Activated naive CD4-positive, alpha-beta T cell treated with anti-CD3 and anti-CD28 coated beads, Interleukin-2, amount 50 U/mL, for 24 hours (primary cell): ENCODE measurements around the gene GABRB1.

Experiments used
- H3K27ac Mint-ChIP-seq: one replicate; pipeline ENCODE4 v1.8.0; 2021; ENCODE audit warnings: mild to moderate bottlenecking, mixed read lengths
- H3K27me3 Mint-ChIP-seq: one replicate; pipeline ENCODE4 v1.8.0; 2021; ENCODE audit warnings: mixed read lengths
- H3K36me3 Mint-ChIP-seq: one replicate; pipeline ENCODE4 v1.8.0; 2021; ENCODE audit warnings: mixed read lengths
- H3K4me1 Mint-ChIP-seq: one replicate; pipeline ENCODE4 v1.8.0; 2021; ENCODE audit warnings: mixed read lengths
- H3K4me3 Mint-ChIP-seq: one replicate; pipeline ENCODE4 v1.8.0; 2021; ENCODE audit warnings: mild to moderate bottlenecking, mixed read lengths
- H3K9me3 Mint-ChIP-seq: one replicate; pipeline ENCODE4 v1.8.0; 2021; ENCODE audit warnings: mixed read lengths

Gene GABRB1

GRCh38 chr4:47128991-47129390 lies 97.6 kb downstream of the GABRB1 start:
- no peaks in the 10 kb centered on the region for H3K9me3 Mint-ChIP-seq
- H3K27me3 Mint-ChIP-seq, result peaks cover 2% of the 10 kb centered on the region
- H3K36me3 Mint-ChIP-seq, result no peaks in the 10 kb centered on the region
- H3K4me1 Mint-ChIP-seq, result no peaks in the 10 kb centered on the region
- no peak overlapping the region for H3K27ac Mint-ChIP-seq
- H3K4me3 Mint-ChIP-seq, result no peak overlapping the region

- peaks cover 5% of the 10 kb centered on the region for H3K27me3 Mint-ChIP-seq
- H3K9me3 Mint-ChIP-seq, result no peaks in the 10 kb centered on the region
- no peaks in the 10 kb centered on the region for H3K36me3 Mint-ChIP-seq
- no peak overlapping the region for H3K4me3 Mint-ChIP-seq
- no peak overlapping the region for H3K27ac Mint-ChIP-seq
- no peaks in the 10 kb centered on the region for H3K4me1 Mint-ChIP-seq
Observed at GRCh38 chr4:47135210-47135609, 103.8 kb downstream of the GABRB1 start.

DNA sequence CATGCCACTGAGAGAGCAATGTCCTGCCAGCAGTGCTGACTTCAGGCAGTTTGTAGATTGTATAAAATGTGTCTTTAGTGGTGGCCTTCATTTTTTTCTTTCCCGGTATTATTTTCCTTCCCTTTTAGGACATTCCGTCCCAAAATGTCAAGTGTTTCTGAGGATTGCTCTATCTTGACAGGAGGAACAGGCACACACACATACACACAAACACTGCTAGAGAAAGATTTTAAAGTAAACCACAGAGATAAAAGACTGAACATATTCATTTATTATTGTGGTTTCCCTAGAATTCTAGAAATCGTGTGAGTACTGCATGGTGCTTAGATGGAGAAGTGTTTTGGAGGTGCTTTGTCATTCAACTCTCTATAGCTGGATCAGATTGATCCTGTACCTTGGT lies 111.9 kb downstream of the GABRB1 start:
- no peaks in the 10 kb centered on the region for H3K4me1 Mint-ChIP-seq
- H3K36me3 Mint-ChIP-seq, result no peaks in the 10 kb centered on the region
- H3K27ac Mint-ChIP-seq, result no peak overlapping the region
- no peaks in the 10 kb centered on the region for H3K9me3 Mint-ChIP-seq
- peaks cover 15% of the 10 kb centered on the region for H3K27me3 Mint-ChIP-seq
- no peak overlapping the region for H3K4me3 Mint-ChIP-seq

GRCh38 chr4:47145630-47146029 lies 114.3 kb downstream of the GABRB1 start:
- Mint-ChIP-seq H3K36me3 (no peaks in the 10 kb centered on the region), H3K9me3 (no peaks in the 10 kb centered on the region), H3K27ac (no peak overlapping the region), H3K4me1 (no peaks in the 10 kb centered on the region), H3K27me3 (peaks cover 13% of the 10 kb centered on the region), H3K4me3 (no peak overlapping the region)

DNA sequence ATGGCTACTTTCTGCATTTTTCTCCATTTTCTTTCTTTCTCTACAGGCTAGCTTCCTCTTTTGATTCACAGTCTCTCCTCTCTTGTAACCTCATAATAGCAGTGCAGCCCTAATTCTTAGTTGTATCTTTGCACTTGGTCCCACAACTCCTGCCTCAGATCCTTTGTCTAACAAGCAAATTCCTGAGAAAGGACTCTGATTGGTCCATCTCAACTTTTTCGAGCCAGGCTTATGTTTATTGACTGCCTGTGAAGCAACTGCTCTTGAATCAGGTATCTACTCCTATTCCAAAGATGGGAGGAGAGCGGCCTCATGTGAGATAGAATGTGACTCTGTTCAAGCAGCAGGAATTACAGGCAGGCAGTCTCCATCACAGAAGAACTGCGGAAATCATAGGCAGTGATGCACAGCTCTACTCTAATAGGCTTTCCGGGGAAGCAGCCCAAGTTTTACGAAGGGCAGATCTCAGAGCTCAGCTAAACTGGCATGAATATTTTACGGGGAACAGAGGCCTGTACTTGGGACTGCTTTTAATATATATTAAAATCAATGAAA lies 123.5 kb downstream of the GABRB1 start:
- H3K4me3 Mint-ChIP-seq, result no peak overlapping the region
- no peaks in the 10 kb centered on the region for H3K9me3 Mint-ChIP-seq
- H3K4me1 Mint-ChIP-seq, result no peaks in the 10 kb centered on the region
- H3K27me3 Mint-ChIP-seq, result peaks cover 2% of the 10 kb centered on the region
- H3K27ac Mint-ChIP-seq, result no peak overlapping the region
- H3K36me3 Mint-ChIP-seq, result no peaks in the 10 kb centered on the region

- H3K4me1 Mint-ChIP-seq, result no peaks in the 10 kb centered on the region
- no peaks in the 10 kb centered on the region for H3K9me3 Mint-ChIP-seq
- peaks cover 2% of the 10 kb centered on the region for H3K27me3 Mint-ChIP-seq
- H3K27ac Mint-ChIP-seq, result no peak overlapping the region
- no peak overlapping the region for H3K4me3 Mint-ChIP-seq
- H3K36me3 Mint-ChIP-seq, result no peaks in the 10 kb centered on the region
Observed at GRCh38 chr4:47155919-47156318, 124.6 kb downstream of the GABRB1 start.

DNA sequence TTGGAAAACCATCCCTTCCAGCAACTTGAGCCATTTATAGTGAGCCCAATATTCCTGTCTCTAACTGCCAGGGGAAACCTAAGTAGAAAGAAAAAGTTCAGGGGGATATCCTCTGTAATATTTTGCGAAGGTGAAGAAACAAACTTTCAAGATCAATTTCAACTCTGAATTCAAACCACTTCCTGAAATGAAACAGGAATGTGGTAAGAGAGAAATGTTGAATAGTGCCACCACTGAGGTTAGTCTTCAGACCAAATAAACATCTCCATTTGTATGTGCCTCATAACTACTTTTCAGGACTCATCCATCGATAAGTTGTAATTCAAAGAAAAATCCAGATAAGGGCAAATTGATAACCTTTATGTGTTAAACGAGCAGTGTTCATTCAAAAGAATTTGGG lies 128.7 kb downstream of the GABRB1 start:
- peaks cover 3% of the 10 kb centered on the region for H3K27me3 Mint-ChIP-seq

GRCh38 chr4:47167081-47168035 lies 136.0 kb downstream of the GABRB1 start:
- peaks cover 15% of the 10 kb centered on the region for H3K9me3 Mint-ChIP-seq
- H3K4me3 Mint-ChIP-seq, result no peak overlapping the region
- no peaks in the 10 kb centered on the region for H3K4me1 Mint-ChIP-seq
- H3K36me3 Mint-ChIP-seq, result no peaks in the 10 kb centered on the region
- H3K27me3 Mint-ChIP-seq, result no peaks in the 10 kb centered on the region
- no peak overlapping the region for H3K27ac Mint-ChIP-seq

More for the DNA sequence above, 128.7 kb downstream of the GABRB1 start:
- Mint-ChIP-seq H3K27ac (no peak overlapping the region), H3K36me3 (no peaks in the 10 kb centered on the region), H3K9me3 (peaks cover 1% of the 10 kb centered on the region), H3K4me3 (no peak overlapping the region), H3K4me1 (no peaks in the 10 kb centered on the region)

- peaks cover 3% of the 10 kb centered on the region for H3K27me3 Mint-ChIP-seq
Observed at GRCh38 chr4:47184083-47184482, 152.7 kb downstream of the GABRB1 start.

GRCh38 chr4:47185761-47186160 lies 154.4 kb downstream of the GABRB1 start:
- Mint-ChIP-seq H3K36me3 (no peaks in the 10 kb centered on the region), H3K27ac (no peak overlapping the region), H3K27me3 (peaks cover 2% of the 10 kb centered on the region), H3K4me1 (no peaks in the 10 kb centered on the region), H3K4me3 (no peak overlapping the region), H3K9me3 (no peaks in the 10 kb centered on the region)

More at GRCh38 chr4:47184083-47184482, 152.7 kb downstream of the GABRB1 start:
- Mint-ChIP-seq H3K4me1 (no peaks in the 10 kb centered on the region), H3K9me3 (no peaks in the 10 kb centered on the region), H3K36me3 (no peaks in the 10 kb centered on the region), H3K4me3 (no peak overlapping the region), H3K27ac (no peak overlapping the region)

DNA sequence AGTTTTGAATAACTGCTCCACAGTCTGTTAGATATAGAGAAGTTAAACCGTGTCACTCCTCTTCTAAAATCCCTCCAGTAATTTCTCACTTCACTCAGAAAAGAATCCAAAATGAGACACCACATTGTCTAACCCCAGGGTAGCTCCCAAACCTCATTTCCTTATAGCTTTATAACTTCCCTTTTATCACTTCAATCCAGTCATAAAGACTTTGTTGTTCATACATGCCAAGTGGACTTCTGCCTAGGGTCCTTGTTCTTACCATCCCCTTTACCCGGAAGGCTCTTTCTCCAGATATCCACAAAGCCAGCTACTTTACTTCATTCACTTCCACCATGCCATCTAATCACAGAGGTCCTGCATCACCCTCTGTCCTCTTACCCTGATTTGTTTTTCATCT lies 156.2 kb downstream of the GABRB1 start:
- Mint-ChIP-seq H3K27ac (no peak overlapping the region), H3K4me1 (no peaks in the 10 kb centered on the region), H3K27me3 (peaks cover 2% of the 10 kb centered on the region), H3K36me3 (no peaks in the 10 kb centered on the region), H3K9me3 (no peaks in the 10 kb centered on the region), H3K4me3 (no peak overlapping the region)

GRCh38 chr4:47193179-47193578 lies 161.8 kb downstream of the GABRB1 start:
- Mint-ChIP-seq H3K4me3 (no peak overlapping the region), H3K27me3 (no peaks in the 10 kb centered on the region), H3K4me1 (no peaks in the 10 kb centered on the region), H3K36me3 (no peaks in the 10 kb centered on the region), H3K27ac (no peak overlapping the region), H3K9me3 (no peaks in the 10 kb centered on the region)

GRCh38 chr4:47194036-47194737 lies 162.8 kb downstream of the GABRB1 start:
- no peaks in the 10 kb centered on the region for H3K9me3 Mint-ChIP-seq
- H3K4me3 Mint-ChIP-seq, result no peak overlapping the region
- no peaks in the 10 kb centered on the region for H3K36me3 Mint-ChIP-seq
- no peaks in the 10 kb centered on the region for H3K4me1 Mint-ChIP-seq
- H3K27ac Mint-ChIP-seq, result no peak overlapping the region
- no peaks in the 10 kb centered on the region for H3K27me3 Mint-ChIP-seq

DNA sequence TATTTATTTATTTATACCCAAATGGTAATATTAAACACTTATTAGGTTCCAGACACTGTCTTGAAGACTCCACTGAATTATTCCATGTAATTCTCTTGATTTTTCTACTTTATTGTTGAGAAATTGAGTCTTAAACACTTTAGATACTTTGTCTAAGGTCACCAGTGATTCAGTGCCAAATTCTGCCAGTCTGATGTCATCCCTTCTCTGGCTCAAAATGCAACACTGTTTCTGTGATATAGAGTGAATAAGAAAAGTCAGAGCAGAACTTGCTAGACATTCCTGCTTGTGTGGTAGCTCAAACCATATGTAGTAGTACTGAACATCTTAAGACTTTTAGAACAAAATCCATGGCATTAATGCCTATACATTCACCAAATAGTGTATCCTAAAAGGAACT lies 164.3 kb downstream of the GABRB1 start:
- Mint-ChIP-seq H3K4me3 (no peak overlapping the region), H3K27me3 (no peaks in the 10 kb centered on the region), H3K36me3 (no peaks in the 10 kb centered on the region), H3K27ac (no peak overlapping the region), H3K9me3 (no peaks in the 10 kb centered on the region), H3K4me1 (no peaks in the 10 kb centered on the region)

- H3K9me3 Mint-ChIP-seq, result no peaks in the 10 kb centered on the region
- no peaks in the 10 kb centered on the region for H3K27me3 Mint-ChIP-seq
- no peaks in the 10 kb centered on the region for H3K4me1 Mint-ChIP-seq
- H3K27ac Mint-ChIP-seq, result no peak overlapping the region
- no peak overlapping the region for H3K4me3 Mint-ChIP-seq
- no peaks in the 10 kb centered on the region for H3K36me3 Mint-ChIP-seq
Observed at GRCh38 chr4:47198791-47199190, 167.4 kb downstream of the GABRB1 start.

DNA sequence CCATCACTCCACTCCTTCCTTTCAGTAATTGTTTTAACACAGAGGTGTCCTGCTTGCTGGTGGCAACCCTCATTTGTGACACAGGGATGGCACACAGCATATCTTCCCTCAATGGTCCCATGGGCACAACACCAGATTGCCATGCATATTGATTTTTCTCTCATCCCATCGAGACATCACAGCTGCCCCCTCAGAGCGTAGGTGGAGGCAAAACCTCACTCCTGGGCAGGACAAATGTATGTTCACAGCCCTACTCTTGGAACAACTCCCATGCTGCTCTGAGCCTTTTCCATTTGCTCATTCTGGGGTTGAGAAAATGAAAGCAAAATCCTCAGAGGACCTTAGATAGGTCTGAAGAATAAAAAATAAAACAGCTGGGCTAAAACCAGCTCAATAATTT lies 172.2 kb downstream of the GABRB1 start:
- Mint-ChIP-seq H3K27me3 (no peaks in the 10 kb centered on the region), H3K9me3 (no peaks in the 10 kb centered on the region), H3K4me1 (no peaks in the 10 kb centered on the region), H3K27ac (no peak overlapping the region), H3K36me3 (no peaks in the 10 kb centered on the region), H3K4me3 (no peak overlapping the region)
